Mammary epithelial cell (primary cell): ENCODE results near the gene ELL2.

Experiments used
- EZH2 ChIP-seq: IDR thresholded peaks from 2 replicates; pipeline ENCODE4 v1.6.1; 2012; ENCODE audit warnings: low read length, inconsistent platforms, borderline replicate concordance
- TF ChIP-seq, protein P1 (sequence below), 2 donors: IDR thresholded peaks in 1 of 2; conservative IDR thresholded peaks in 1 of 2; 2 replicates each; pipeline ENCODE4 v1.5.1; 2011 to 2012; ENCODE audit warnings: inconsistent platforms in 2 of 2, low read length in 2 of 2, mild to moderate bottlenecking in 2 of 2, control low read depth in 1 of 2, low read depth in 1 of 2; ENCODE audit not compliant: insufficient read depth in 1 of 2; ENCODE audit errors: extremely low read depth in 1 of 2

DNA sequence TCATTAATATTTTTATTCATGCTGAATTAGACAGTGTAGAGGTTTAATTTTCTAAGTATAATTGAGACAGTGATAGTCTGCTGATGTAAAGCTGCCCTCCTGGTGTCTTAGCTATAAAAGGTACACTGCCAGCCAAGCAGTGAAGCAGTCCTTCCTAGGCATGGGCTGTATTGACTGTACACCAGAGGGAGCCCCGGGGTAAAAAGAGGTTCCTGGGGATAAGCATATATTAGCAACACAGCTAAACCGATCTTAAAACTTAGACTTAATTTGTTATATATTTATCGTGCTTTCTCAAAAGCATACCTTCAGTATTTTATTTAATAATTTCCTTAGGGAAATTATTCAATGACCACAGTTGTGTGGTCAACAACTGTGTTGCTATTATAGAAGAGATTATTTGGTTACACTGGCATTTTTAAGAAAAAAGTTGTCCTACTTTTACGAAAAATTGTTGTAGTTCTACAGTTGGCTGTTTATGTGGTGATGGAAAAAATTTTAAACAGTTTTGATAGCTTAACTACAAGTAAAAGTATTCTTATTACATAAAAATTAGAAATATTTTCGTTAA lies 68.8 kb downstream of the ELL2 start:
- TF ChIP-seq, protein P1, sequence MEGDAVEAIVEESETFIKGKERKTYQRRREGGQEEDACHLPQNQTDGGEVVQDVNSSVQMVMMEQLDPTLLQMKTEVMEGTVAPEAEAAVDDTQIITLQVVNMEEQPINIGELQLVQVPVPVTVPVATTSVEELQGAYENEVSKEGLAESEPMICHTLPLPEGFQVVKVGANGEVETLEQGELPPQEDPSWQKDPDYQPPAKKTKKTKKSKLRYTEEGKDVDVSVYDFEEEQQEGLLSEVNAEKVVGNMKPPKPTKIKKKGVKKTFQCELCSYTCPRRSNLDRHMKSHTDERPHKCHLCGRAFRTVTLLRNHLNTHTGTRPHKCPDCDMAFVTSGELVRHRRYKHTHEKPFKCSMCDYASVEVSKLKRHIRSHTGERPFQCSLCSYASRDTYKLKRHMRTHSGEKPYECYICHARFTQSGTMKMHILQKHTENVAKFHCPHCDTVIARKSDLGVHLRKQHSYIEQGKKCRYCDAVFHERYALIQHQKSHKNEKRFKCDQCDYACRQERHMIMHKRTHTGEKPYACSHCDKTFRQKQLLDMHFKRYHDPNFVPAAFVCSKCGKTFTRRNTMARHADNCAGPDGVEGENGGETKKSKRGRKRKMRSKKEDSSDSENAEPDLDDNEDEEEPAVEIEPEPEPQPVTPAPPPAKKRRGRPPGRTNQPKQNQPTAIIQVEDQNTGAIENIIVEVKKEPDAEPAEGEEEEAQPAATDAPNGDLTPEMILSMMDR (conservative IDR thresholded peaks at IDR 0.05 in 1 of 2, IDR thresholded peaks at IDR 0.05 in 1 of 2; ENCODE audit: extremely low read depth in 1 of 2, insufficient read depth in 1 of 2, low read depth in 1 of 2, low read length in 2 of 2) = peak; percentile 34 to 52
- no peak for TF ChIP-seq EZH2
